ENCODE results near the gene PABPN1L.

GRCh38 chr16:88875703-88876234, 9.3 kb upstream of the PABPN1L start:
- no peak for TF ChIP-seq POLR2A (IDR thresholded peaks at IDR 0.05)
- TF ChIP-seq CTCF (IDR thresholded peaks at IDR 0.05): no peak
